ENCODE results near the gene TACC2.
A peak's percentile ranks its signal among the peaks of the same experiment; 100 is the strongest.
"Not testable (repeated sequence)": the region's sequence is repeated elsewhere in the genome, so short reads cannot be mapped to it uniquely, and the experiment has no call there.

The TACC2 gene

DNA sequence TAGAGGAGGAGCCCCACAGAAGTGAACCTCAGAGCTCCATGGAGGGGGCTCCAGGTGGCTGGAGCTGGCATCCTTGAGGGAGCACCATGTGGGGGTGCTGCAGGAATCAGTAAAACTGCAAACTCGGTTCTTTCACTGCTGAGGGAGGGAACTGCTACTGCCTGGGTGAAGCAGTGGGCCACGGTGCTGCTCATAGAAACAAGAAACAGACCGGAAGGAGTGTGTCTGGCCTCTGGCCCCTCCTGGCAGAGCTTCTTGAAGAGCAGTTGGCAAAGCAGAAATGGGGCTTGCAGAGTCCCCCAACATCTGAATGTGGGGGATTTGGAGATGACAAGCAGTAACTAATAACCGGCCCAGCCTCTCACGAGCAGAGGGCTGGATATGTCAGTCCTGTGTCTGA, 23.8 kb downstream of the TACC2 start:
- Histone ChIP-seq H3K9me3 (ENCODE audit: severe bottlenecking) (no peaks in the 10 kb centered on the region), H3K36me3 (no peaks in the 10 kb centered on the region), H3K27ac (no peak overlapping the region), H3K4me3 (ENCODE audit: low read depth, low read length) (no peak overlapping the region), H3K27me3 (ENCODE audit: insufficient read depth, low read depth, severe bottlenecking) (no peaks in the 10 kb centered on the region)
- TF ChIP-seq CTCF (IDR thresholded peaks at IDR 0.05; ENCODE audit: low read depth, low read length) = no peak
- DNase-seq = no peak

DNA sequence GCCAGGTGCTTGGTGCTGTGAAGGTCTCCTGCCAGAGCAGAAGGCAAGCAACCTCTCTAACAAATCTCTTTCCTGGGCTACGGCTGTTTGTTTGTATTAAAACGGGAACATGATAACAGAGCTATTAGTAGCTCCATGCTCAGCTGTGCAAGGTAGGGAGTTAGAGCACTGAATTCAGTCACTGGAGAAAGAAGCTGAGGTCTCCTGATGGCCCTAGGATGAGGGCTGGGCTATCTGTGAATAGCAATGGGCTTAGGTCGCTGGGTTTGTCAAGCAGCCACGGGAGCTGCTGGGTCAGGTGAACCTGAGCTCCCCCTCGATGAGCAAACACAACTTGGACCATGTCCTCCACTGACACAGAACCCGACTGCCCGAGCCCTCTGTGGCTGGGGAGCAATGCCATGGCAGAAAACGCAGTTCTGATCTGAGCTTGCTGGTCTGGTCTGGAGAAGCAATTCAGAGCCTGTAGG, 24.4 kb downstream of the TACC2 start:
- no peak for TF ChIP-seq CTCF (IDR thresholded peaks at IDR 0.05; ENCODE audit: low read depth, low read length)
- Histone ChIP-seq H3K36me3 (no peaks in the 10 kb centered on the region), H3K27ac (no peak overlapping the region), H3K9me3 (ENCODE audit: severe bottlenecking) (no peaks in the 10 kb centered on the region), H3K4me3 (ENCODE audit: low read depth, low read length) (no peak overlapping the region), H3K27me3 (ENCODE audit: insufficient read depth, low read depth, severe bottlenecking) (no peaks in the 10 kb centered on the region)
- no peak for DNase-seq

GRCh38 chr10:122014652-122015248, 25.8 kb downstream of the TACC2 start:
- TF ChIP-seq CTCF (IDR thresholded peaks at IDR 0.05; ENCODE audit: low read depth, low read length) = no peak
- no peak overlapping the region for H3K4me3 ChIP-seq (ENCODE audit: low read depth, low read length)
- no peak for DNase-seq
- no peaks in the 10 kb centered on the region for H3K27me3 ChIP-seq (ENCODE audit: insufficient read depth, low read depth, severe bottlenecking)
- H3K27ac ChIP-seq = no peak overlapping the region
- H3K36me3 ChIP-seq = no peaks in the 10 kb centered on the region
- H3K9me3 ChIP-seq (ENCODE audit: severe bottlenecking) = no peaks in the 10 kb centered on the region

DNA sequence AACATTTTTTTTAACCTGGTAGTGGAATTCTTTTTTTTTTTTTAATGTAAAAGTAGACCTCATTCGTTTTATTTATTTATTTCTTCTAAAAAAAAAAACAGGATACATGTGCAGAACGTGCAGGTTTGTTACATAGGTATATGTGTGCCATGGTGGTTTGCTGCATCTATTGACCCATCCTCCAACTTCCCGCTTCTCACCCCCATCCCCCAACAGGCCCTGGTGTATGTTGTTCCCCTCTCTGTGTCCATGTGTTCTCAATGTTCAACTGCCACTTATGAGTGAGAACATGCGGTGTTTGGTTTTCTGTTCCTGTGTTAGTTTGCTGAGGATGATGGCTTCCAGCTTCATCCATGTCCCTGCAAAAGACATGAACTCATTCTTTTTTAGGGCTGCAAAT, 29.0 kb downstream of the TACC2 start:
- DNase-seq, H3K27ac ChIP-seq: not testable (repeated sequence)

GRCh38 chr10:122018491-122018890, 29.5 kb downstream of the TACC2 start:
- H3K27me3 ChIP-seq (ENCODE audit: insufficient read depth, low read depth, severe bottlenecking) = no peaks in the 10 kb centered on the region
- no peak overlapping the region for H3K4me3 ChIP-seq (ENCODE audit: low read depth, low read length)
- no peak for TF ChIP-seq CTCF (IDR thresholded peaks at IDR 0.05; ENCODE audit: low read depth, low read length)
- no peak overlapping the region for H3K27ac ChIP-seq
- no peak for DNase-seq
- no peaks in the 10 kb centered on the region for H3K9me3 ChIP-seq (ENCODE audit: severe bottlenecking)
- no peaks in the 10 kb centered on the region for H3K36me3 ChIP-seq

More for the DNA sequence above, 29.0 kb downstream of the TACC2 start:
- H3K9me3 ChIP-seq (ENCODE audit: severe bottlenecking); H3K4me3 ChIP-seq (ENCODE audit: low read depth, low read length); H3K27me3 ChIP-seq (ENCODE audit: insufficient read depth, low read depth, severe bottlenecking); H3K36me3 ChIP-seq: not testable (repeated sequence)

DNA sequence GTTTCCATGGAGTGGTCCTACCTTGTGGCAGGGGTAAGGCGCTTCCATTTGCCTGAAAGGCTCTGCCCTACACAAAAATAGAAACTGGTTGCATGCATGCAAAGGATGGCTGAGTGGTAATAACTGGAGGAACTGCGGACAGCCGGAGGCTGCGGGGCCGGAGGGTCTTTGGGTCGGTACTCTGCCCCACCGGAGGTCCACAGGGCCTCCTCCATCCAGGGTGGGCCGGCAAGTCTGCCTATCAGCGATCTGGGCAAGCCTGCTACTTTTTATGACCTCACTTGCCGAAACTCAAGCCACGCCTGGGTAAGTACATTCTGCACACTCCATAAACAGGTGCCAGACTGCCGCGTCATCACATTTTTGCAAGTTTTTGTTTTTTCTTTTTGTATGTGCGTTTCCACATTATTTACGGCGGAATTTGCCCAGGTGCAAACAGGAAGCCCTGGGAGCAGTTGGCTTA, 30.0 kb downstream of the TACC2 start:
- Histone ChIP-seq H3K9me3 (ENCODE audit: severe bottlenecking) (no peaks in the 10 kb centered on the region), H3K27me3 (ENCODE audit: insufficient read depth, low read depth, severe bottlenecking) (no peaks in the 10 kb centered on the region), H3K4me3 (ENCODE audit: low read depth, low read length) (peak overlapping the region; percentile 34; the same call in 1 of the 2 replicates), H3K36me3 (no peaks in the 10 kb centered on the region), H3K27ac (no peak overlapping the region)
- no peak for TF ChIP-seq CTCF (IDR thresholded peaks at IDR 0.05; ENCODE audit: low read depth, low read length)
- DNase-seq = no peak
